BLaER1 (cell line): ENCODE results near the gene GLYR1.
"Not testable (repeated sequence)": the region's sequence is repeated elsewhere in the genome, so short reads cannot be mapped to it uniquely, and the experiment has no call there.

ENCODE experiments used
- H3K27ac ChIP-seq: shearing (Covaris generic); formaldehyde crosslinking; 2 replicates; pipeline ENCODE4 v1.8.1; 2022
- H3K27me3 ChIP-seq: shearing (Covaris generic); formaldehyde crosslinking; 2 replicates; pipeline ENCODE4 v1.8.1; 2022
- H3K36me3 ChIP-seq: shearing (Covaris generic); formaldehyde crosslinking; 2 replicates; pipeline ENCODE4 v1.8.1; 2022
- H3K4me1 ChIP-seq: shearing (Covaris generic); formaldehyde crosslinking; 2 replicates; pipeline ENCODE4 v1.8.1; 2022
- H3K4me2 ChIP-seq: shearing (Covaris generic); formaldehyde crosslinking; 2 replicates; pipeline ENCODE4 v1.8.1; 2022
- H3K4me3 ChIP-seq: shearing (Covaris generic); formaldehyde crosslinking; 2 replicates; pipeline ENCODE4 v1.8.1; 2022
- H3K9ac ChIP-seq: shearing (Covaris generic); formaldehyde crosslinking; 2 replicates; pipeline ENCODE4 v1.8.1; 2022
- H3K9me3 ChIP-seq: shearing (Covaris generic); formaldehyde crosslinking; 2 replicates; pipeline ENCODE4 v1.8.1; 2022
- H4K20me1 ChIP-seq: shearing (Covaris generic); formaldehyde crosslinking; 2 replicates; pipeline ENCODE4 v1.8.1; 2022
- Cebpa-rat ChIP-seq: shearing (Covaris generic); IDR thresholded peaks from 2 replicates; pipeline ENCODE4 v1.8.1; 2022

GLYR1 gene

DNA sequence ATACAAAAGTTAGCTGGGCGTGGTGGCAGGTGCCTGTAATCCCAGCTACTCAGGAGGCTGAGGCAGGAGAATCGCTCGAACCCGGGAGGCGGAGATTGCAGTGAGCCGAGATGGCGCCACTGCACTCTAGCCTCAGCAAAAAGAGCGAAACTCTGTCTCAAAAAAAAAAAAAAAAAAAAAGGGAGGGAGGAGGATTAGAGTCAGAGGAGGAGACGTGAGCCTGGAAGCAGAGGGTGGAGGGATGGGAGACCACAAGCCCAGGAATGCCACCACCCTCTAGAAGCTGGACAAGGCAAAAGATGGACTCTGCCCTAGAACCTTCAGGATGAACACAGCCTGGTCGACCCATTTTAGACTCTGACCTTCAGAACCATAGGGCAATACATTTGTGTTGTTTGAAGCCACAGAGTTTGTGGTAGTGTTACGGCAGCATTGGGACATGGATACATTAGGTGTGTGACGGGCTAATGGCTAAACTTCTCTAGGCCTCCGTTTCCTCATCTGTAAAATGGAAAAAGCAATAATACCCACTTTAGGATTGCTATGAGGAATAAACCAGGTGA, 54.1 kb downstream of the GLYR1 start:
- no peak overlapping the region for H3K27ac ChIP-seq

DNA sequence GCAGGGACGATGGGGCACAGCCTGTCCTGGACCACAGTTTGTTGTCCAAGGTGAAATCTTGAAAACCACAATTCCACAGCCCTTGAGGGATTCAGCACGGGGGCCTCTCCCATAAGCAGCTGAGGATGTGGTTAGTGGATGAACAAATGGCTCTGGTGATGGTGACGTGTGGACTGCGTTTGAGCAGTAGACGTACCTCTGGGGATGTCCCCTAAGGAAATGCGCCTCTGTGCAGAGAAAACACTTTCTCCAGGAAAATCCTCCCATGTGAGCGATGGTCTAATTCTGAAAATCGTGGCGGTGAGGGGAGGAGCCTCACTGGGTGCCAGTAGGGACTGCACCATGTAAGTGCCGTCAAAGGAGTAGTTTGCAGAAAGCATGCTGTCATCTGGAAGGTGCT, 56.2 kb downstream of the GLYR1 start:
- Histone ChIP-seq H3K4me1 (peaks cover 49% of the 10 kb centered on the region), H3K27ac (no peak overlapping the region), H3K4me3 (no peak overlapping the region), H3K9ac (no peak overlapping the region), H3K4me2 (peak overlapping the region; percentile 60), H4K20me1 (no peaks in the 10 kb centered on the region), H3K9me3 (no peaks in the 10 kb centered on the region), H3K36me3 (no peaks in the 10 kb centered on the region), H3K27me3 (no peaks in the 10 kb centered on the region)
- no peak for TF ChIP-seq Cebpa-rat

More for the DNA sequence above, 54.1 kb downstream of the GLYR1 start:
- H3K4me3 ChIP-seq, result no peak overlapping the region
- no peak overlapping the region for H3K4me2 ChIP-seq
- no peaks in the 10 kb centered on the region for H3K27me3 ChIP-seq
- H3K36me3 ChIP-seq, result peaks cover 14% of the 10 kb centered on the region
- no peaks in the 10 kb centered on the region; the same call in 1 of the 2 replicates for H4K20me1 ChIP-seq
- peaks cover 53% of the 10 kb centered on the region for H3K4me1 ChIP-seq
- TF ChIP-seq Cebpa-rat, result no peak
- H3K9ac ChIP-seq, result no peak overlapping the region
- H3K9me3 ChIP-seq, result no peaks in the 10 kb centered on the region

DNA sequence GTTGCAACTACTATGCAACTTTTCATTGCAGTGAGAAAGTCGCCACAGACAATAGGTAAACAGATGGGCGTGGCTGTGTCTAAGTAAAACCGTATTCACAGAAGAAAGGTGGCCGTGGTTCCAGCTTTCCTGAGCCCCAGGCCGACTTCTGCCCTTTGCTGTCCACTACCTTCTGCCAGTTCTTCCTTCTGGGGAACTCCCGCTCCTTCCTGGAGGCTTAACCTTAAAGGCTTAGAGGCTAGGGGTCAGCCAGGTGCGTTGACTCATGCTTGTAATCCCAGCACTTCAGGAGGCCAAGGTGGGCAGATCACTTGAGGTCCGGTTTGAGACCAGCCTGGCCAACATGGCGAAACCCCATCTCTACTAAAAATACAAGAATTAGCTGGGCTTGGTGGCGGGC, 56.8 kb downstream of the GLYR1 start:
- no peak overlapping the region for H3K4me3 ChIP-seq
- no peak overlapping the region for H3K27ac ChIP-seq
- no peaks in the 10 kb centered on the region for H4K20me1 ChIP-seq
- no peaks in the 10 kb centered on the region for H3K36me3 ChIP-seq
- peak overlapping the region; percentile 60 for H3K4me2 ChIP-seq
- TF ChIP-seq Cebpa-rat, result no peak
- peaks cover 45% of the 10 kb centered on the region for H3K4me1 ChIP-seq
- H3K9ac ChIP-seq, result no peak overlapping the region
- no peaks in the 10 kb centered on the region for H3K9me3 ChIP-seq
- H3K27me3 ChIP-seq, result no peaks in the 10 kb centered on the region

DNA sequence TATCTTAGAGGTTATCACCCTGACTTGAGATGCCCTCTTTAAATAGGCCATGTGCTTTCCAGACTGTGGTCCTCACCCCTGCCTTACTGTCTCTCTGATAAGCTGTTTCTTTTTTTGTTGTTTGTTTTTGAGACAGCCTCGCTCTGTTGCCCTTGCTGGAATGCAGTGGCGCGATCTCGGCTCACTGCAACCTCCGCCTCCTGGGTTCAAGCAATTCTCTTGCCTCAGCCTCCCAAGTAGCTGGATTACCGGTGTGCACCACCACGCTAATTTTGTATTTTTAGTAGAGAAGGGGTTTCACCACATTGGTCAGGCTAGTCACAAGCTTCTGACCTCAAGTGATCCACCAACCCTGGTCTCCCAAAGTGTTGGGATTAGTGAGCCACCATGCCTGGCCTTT, 58.2 kb downstream of the GLYR1 start:
- no peak for TF ChIP-seq Cebpa-rat
- no peaks in the 10 kb centered on the region for H3K9me3 ChIP-seq
- H3K27ac ChIP-seq, result no peak overlapping the region
- no peaks in the 10 kb centered on the region for H3K36me3 ChIP-seq
- H4K20me1 ChIP-seq, result no peaks in the 10 kb centered on the region
- peak overlapping the region; percentile 44 for H3K4me2 ChIP-seq
- H3K4me3 ChIP-seq, result no peak overlapping the region
- H3K9ac ChIP-seq, result no peak overlapping the region
- H3K4me1 ChIP-seq, result peaks cover 52% of the 10 kb centered on the region
- no peaks in the 10 kb centered on the region for H3K27me3 ChIP-seq

DNA sequence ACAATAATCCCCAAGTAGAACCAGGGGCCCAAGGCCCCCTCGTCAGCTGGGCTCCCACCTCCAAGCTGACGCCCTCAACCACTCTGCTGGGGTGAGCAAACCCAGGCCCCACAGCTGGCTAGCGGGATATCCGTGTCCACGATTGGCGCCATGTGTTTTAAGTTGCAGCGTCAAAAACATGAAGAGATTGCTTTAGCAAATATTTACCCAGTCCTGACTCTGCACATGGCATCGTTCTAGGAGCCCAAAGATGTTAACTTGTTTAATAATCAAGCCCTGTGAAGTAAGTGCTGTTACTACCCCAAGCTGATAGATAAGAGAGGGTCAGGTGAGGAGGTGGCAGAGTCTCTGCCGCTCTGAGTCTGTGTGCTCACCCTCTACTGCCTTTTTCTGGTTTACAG, 58.6 kb downstream of the GLYR1 start:
- peaks cover 56% of the 10 kb centered on the region for H3K4me1 ChIP-seq
- H3K4me3 ChIP-seq, result no peak overlapping the region
- no peaks in the 10 kb centered on the region for H4K20me1 ChIP-seq
- H3K9me3 ChIP-seq, result no peaks in the 10 kb centered on the region
- 0 out of 2 replicates have a peak overlapping the region, but pooled peaks have one; percentile 16 for H3K9ac ChIP-seq
- H3K36me3 ChIP-seq, result no peaks in the 10 kb centered on the region
- no peak for TF ChIP-seq Cebpa-rat
- H3K27me3 ChIP-seq, result no peaks in the 10 kb centered on the region
- H3K4me2 ChIP-seq, result peak overlapping the region; percentile 44
- 0 out of 2 replicates have a peak overlapping the region, but pooled peaks have one; percentile 4 for H3K27ac ChIP-seq

DNA sequence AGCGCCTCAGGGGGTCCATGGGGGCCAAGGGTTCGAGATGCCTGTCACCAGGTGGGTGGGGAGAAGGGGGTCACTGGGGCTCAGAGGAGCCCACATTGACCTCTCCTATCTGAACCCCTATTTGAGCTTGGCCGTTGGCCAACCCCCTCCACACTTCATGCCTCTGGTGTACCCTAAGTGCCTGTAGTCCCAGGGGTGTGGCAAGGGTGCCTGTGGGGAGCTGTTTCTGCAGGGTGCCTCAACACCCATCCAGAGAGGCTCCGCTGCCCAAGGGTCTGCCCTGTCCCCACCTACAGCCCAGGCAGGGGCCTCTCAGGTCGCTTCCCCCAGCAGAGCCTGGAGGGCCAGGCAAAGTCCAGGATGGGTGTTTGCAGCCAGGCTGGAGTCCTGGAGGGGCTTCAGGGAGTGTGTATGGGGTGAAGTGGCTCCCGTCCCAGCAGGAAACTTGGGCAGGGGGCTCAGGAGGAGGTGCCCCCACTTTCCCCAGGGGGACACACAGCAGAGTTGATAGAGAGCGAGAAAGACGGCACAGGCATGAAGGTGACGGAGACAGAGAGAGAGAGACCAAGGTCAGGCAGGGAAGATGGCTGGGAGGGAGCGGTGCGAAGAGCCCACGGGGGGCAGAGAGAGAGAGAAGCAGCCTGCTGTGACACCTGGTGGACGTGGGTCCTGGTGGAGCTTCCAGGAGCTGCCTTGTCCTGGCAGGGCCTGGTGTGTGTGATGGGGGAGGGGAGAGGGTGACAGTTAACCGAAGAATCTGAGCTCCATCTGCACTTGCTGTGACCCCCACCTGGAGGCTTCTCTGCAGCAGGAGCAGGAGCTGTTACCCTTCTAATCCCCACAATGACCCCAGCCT, 59.2 kb downstream of the GLYR1 start, which contains the start of gene SEPTIN12:
SEPTIN12 (minus strand) TSS at position 719 of the 856 bp plus-strand sequence; CDS start at position 19, 700 bp downstream.
- Histone ChIP-seq H3K9me3 (no peaks in the 10 kb centered on the region), H3K4me2 (peak within 1 kb of the TSS; percentile 44), H3K27me3 (no peaks in the 10 kb centered on the region), H3K27ac (peak within 1 kb of the TSS; percentile 4; the same call in 1 of the 2 replicates), H4K20me1 (no peaks in the 10 kb centered on the region), H3K4me3 (no peak within 1 kb of the TSS), H3K36me3 (no peaks in the 10 kb centered on the region), H3K9ac (0 out of 2 replicates have a peak within 1 kb of the TSS, but pooled peaks have one; percentile 16), H3K4me1 (peaks cover 62% of the 10 kb centered on the region)
- TF ChIP-seq Cebpa-rat, result no peak

DNA sequence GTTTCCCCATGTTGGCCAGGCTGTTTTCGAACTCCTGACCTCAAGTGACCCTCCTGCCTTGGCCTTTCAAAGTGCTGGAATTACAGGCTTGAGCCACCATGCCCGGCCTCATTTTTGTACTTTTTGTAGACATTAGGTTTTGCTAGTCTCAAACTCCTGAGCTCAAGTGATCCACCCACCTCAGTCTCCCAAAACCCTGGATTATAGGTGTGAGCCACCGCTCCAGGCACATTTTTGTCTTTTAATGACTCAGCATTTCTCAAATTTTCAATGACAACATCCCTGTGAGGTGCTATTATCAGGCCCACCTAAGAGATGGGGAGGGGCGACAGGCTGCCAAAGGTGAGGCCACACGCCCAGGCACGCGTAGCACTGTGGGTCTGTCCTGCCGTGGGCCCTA, 60.0 kb downstream of the GLYR1 start:
- no peak overlapping the region; the same call in 1 of the 2 replicates for H3K27ac ChIP-seq
- H3K4me2 ChIP-seq, result no peak overlapping the region
- no peak for TF ChIP-seq Cebpa-rat
- H3K9me3 ChIP-seq, result no peaks in the 10 kb centered on the region
- H3K4me3 ChIP-seq, result no peak overlapping the region
- H4K20me1 ChIP-seq, result no peaks in the 10 kb centered on the region
- H3K27me3 ChIP-seq, result no peaks in the 10 kb centered on the region
- no peak overlapping the region for H3K9ac ChIP-seq
- peaks cover 68% of the 10 kb centered on the region for H3K4me1 ChIP-seq
- no peaks in the 10 kb centered on the region for H3K36me3 ChIP-seq

DNA sequence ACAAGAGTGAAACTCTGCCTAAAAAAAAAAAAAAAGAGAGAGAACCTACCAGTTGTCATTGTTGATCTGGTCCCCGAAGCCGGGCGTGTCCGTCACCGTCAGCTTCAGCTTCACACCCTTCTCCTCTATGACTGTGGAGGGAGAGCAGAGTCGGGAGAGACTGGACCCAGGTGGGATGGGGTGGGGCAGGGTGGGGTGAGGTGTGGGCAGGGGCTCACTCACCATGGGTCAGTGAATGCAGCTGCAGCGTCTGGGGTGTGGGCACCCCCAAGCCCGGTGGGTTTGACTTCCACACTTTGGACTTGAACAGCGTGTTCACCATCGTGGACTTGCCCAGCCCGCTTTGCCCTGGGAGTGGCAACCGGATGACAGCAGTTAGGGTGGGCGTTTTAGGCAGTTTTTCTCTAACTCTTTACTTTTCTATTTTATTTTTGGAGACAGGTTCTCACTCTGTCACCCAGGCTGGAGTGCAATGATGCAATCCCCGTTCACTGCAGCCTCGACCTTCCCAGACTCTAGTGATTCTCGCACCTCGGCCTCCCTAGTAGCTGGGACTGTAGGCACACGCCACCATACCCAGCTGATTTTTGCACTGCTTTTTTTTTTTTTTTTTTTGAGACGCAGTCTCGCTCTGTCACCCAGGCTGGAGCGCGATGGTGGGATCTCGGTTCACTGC, 61.2 kb downstream of the GLYR1 start:
- Histone ChIP-seq H3K9ac (no peak overlapping the region), H3K4me1 (peaks cover 57% of the 10 kb centered on the region)

DNA sequence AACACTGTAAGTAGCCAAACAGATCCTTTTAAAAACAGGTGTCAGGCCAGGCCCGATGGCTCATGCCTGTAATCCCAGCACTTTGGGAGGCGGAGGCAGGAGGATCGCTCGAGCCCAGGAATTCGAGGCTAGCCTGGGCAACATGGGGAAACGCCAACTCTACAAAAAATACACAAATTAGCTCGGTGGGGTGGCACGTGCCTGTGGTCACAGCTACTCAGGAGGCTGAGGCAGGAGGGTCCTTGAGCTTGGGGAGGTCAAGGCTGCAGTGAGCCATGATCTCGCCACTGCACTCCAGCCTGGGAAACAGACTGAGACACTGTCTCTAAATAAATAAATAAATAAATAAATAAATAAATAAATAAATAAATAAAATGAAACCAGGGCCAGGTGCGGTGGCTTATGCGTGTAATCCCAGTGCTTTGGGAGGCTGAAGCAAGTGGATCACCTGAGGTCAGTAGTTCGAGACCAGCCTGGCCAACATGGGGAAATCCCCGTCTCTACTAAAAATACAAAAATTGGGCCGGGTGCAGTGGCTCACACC, 62.6 kb downstream of the GLYR1 start:
- H3K9ac ChIP-seq, H3K36me3 ChIP-seq, H3K27me3 ChIP-seq, H3K4me3 ChIP-seq, H4K20me1 ChIP-seq, H3K27ac ChIP-seq, H3K9me3 ChIP-seq: not testable (repeated sequence)
- Histone ChIP-seq H3K4me2 (peak overlapping the region; percentile 44), H3K4me1 (peaks cover 43% of the 10 kb centered on the region)

More for the DNA sequence above, 61.2 kb downstream of the GLYR1 start:
- H3K27ac ChIP-seq, result no peak overlapping the region
- no peak for TF ChIP-seq Cebpa-rat
- no peak overlapping the region for H3K4me2 ChIP-seq
- H4K20me1 ChIP-seq, result no peaks in the 10 kb centered on the region
- H3K4me3 ChIP-seq, result no peak overlapping the region
- no peaks in the 10 kb centered on the region for H3K27me3 ChIP-seq
- no peaks in the 10 kb centered on the region for H3K9me3 ChIP-seq
- H3K36me3 ChIP-seq, result no peaks in the 10 kb centered on the region
